GM18499 (cell line): ENCODE data around the gene MMAB.

ENCODE experiments used
- ATAC-seq: cut with Tn5 transposase; IDR thresholded peaks from one replicate; pipeline ENCODE4 v1.9.1; 2021; ENCODE audit warnings: moderate number of reproducible peaks; ENCODE audit not compliant: insufficient read depth, unreplicated experiment

Gene MMAB

GRCh38 chr12:109573029-109573913, at the start of gene MMAB, which contains the start of gene MVK:
Gene MMAB (minus strand): TSS chr12:109573504. CDS start chr12:109573480, 24 bp downstream.
Gene MVK (plus strand): TSS chr12:109573794. CDS start chr12:109574823, 1,029 bp downstream.
- ATAC-seq: peak; percentile 88

DNA sequence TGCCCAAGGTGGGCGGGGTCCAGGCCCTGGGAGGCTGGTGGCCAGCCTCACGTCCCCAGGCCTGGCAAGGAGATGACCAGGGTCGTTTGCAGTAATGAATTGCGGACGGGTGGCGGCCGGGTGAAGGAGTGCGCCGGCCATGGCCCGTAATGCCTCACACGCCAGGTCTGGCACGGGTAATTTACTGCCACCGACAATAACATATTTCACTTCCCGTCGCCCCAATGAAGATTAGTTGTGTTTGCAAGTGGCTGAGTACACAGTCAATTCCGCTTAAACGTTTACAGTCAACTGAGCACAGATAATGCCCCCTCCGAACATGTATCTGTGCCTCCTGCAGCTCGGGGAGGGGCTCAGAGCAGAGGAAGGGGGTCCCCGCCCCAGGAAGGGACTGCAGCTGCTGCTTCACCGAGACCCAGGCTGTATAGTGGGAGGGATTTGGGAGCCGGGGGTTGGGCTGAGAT, 48.6 kb upstream of the MMAB start:
- ATAC-seq: no peak

DNA sequence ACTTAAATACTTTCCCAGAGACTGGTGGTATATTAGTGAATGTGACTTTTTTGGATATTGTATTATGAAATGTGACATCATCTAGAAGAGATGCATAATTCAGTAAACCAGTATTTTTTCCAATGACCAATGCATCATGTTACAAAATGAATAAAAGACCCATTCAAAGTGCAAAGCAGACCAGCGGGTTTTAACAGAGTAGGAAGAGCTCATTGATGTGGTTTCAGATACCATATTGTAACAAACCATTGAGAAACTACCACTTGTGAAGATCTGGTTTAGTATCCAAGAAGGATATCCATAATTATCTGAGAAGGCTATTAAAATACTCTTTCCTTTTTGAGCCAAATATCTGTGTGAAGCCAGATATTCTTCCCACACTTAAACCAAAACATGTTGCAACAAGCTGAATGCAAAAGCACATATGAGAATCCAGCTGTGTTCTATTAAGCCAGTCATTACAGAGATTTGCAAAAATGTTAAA, 47.9 kb upstream of the MMAB start:
- ATAC-seq: no peak

GRCh38 chr12:109619002-109619604, 45.8 kb upstream of the MMAB start:
- no peak for ATAC-seq

DNA sequence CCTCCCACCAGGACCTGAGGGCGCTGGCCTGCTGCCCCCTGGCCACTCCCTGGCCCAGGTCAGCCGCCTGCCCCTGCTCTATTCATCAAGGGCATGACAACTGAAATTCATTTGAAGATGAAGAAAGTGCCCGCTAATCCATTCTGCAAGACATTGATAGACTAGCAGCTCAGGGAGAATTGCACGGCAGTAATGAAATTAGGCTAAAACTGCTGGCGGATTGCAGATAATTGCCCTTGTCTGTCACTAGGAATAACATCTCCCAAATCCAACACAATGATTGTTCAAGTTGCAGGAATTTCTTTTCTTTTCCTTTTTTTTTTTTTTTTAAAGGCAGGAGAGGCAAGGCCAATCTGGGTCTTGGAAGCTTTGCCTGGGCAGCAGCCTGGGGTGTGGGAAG, 44.8 kb upstream of the MMAB start:
- no peak for ATAC-seq

GRCh38 chr12:109617491-109617890, 44.2 kb upstream of the MMAB start:
- ATAC-seq: no peak

DNA sequence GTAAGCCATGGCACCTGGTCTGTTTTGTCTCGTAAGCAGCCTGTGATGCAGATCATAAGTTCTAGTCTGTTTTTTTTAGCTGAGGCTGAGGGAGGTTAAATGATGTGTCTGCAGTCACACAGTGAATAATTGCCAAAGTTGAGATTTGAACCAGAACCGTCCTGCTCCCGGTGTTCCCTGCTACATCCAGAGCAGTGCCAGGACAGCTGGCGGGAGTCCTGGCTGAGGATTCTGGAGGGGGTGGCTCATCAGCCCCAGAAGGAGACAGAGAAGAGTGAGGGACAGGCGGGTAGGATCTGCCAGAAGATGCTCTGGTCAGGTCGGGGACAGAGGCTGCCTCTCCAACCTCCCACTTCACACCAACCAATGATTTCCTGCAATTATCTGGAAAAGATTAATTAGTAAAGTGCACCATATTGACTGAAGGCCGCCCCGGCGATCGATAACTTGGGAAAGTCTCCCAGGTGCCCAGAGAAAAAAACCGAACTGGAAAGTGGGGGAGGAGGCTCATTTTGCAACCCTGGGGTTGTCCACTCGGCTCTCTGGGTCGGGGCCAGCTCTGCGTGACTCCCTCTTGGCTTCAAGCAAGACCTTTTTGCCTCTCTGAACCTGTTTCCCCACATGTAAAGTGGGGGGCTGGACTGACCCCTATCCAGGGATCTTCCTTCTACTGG, 42.4 kb upstream of the MMAB start:
- no peak for ATAC-seq

GRCh38 chr12:109613649-109614455, 40.5 kb upstream of the MMAB start:
- no peak for ATAC-seq

- no peak for ATAC-seq
These were observed 39.7 kb upstream of the MMAB start for GRCh38 chr12:109612975-109613502.

- no peak for ATAC-seq
These were observed 38.7 kb upstream of the MMAB start for GRCh38 chr12:109612003-109612402.

GRCh38 chr12:109611223-109611622, 37.9 kb upstream of the MMAB start:
- no peak for ATAC-seq

- ATAC-seq: no peak
These were observed 37.2 kb upstream of the MMAB start for GRCh38 chr12:109610523-109610922.

GRCh38 chr12:109609342-109609741, 36.0 kb upstream of the MMAB start:
- ATAC-seq: no peak

- ATAC-seq: no peak
These were observed 35.5 kb upstream of the MMAB start for GRCh38 chr12:109608793-109609192.

DNA sequence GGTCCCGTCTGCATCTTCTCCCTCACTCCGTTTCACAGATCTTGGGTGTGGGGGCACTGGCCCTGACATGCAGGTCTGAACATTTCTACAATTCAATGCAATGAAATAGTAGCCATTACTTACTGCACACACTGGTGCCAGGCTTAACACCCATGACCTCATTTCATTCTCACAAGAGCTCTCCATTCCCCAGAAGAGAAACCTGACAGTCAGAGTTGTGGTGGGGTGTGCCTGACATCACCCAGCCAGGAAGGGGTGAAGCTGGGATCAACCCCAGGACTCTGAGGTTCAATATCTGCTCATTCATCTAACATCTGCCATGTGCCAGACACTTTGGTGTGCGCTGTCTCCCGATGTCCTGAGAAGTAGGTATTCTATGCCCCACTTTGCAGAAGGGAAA, 35.0 kb upstream of the MMAB start:
- ATAC-seq: no peak

DNA sequence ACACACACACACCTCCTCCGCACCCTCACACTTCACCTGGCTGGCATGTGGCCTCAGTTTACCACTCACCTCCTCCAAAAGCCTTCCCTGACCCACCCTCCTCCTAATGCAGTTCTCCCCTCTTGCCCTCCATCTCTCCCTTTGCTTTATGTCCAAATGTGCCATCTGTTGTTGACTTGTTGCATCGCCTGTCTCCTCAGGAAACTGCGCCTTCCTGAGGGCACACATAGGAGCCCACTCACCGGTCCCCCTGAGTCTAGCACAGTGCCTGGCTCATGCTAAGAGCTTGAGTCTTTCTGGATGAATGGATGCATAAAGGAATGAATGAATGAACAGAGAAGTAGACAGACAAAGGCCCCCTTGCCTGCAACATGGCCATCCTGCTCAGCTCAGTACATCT, 34.3 kb upstream of the MMAB start:
- ATAC-seq: no peak

DNA sequence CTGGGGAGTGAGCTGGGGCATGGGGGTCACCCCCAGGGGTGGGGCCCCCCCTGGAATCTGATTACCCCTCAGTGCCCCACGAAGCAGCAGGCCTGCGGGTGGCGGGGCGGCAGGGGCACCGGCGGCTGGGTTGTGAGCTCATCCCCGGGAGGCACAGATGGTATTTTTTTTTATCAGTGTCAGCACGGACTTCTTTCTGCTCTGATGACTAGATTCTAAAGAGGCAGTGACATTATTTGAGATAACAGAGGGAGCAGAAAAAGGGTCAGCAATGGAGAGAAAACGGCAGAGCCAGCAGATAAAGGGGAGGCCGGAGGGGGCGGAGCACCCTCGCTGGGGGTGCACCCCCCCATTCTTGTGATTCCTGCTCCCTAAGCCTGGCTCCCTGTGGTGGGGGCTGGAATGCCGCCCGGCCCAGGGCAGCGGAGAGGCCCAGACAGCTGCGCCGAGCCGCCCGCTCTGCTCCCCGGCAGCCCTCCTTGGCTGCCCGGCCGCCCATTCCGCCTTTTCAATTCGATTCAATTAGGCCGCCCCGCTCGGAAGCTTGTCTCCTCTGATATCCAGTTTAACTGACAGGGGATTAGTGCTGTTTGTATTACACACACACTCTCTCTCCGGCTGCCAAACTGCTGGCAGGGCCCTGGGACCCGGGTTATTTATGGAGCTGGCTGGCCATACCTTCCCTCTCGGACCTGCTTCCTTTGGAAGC, 33.2 kb upstream of the MMAB start:
- no peak for ATAC-seq

DNA sequence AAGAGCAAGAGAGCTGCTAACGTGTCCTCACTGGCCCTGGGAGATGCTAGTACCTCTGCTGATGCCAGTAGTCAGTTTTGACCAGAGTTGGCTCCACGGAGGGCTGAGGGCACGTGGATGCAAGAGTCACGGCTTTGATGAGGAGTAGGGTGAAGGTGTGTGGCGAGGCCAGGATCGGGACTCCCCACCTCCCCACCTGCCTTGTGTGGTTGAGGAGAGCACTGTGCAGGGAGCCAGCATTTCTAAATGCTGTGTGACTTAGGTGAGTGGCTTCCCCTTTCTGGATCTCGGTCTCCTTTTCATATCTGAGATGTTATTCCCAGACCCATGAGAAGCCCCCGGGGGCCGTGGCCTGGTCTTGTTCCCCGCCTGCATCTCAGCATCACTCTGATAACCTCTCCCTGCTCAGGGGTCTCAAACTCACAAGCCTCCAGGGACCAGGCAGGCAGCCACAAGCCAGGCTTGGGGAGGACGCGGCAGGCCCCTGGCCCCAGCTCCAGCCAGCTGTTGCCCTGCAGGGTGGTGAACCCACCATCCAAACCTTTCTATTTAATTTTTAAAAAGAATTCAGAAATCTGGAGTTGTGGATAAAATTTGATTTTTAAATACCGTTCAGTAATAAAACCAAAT, 32.4 kb upstream of the MMAB start:
- no peak for ATAC-seq

DNA sequence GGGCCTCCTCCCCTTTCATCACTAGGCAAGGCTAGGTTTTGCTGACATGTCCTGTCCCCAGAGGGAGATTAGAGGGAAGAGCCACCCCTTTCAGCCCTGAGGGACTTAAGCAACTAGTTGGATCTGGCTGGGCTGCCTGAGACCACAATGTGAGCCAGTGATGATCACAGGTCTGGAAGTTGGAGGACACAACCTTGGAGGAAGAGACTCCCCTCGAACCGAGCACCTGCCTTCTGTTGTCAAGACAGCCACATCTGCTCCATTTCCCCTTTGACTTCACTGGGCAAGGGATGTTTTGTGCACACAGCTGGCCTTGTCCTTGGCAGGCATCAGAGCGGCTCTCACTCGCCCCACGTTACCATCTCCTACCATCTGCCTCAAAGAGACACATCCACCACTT, 31.7 kb upstream of the MMAB start:
- ATAC-seq: no peak
